Measurements from ENCODE around the gene XAGE2. TPM values are rescaled to one million over a fixed set of nuclear protein-coding genes. Genes with fewer than 3 reads are reported as not detected.

XAGE2 gene
- total RNA-seq, 1 donor from 2014 or later, result not detected

DNA sequence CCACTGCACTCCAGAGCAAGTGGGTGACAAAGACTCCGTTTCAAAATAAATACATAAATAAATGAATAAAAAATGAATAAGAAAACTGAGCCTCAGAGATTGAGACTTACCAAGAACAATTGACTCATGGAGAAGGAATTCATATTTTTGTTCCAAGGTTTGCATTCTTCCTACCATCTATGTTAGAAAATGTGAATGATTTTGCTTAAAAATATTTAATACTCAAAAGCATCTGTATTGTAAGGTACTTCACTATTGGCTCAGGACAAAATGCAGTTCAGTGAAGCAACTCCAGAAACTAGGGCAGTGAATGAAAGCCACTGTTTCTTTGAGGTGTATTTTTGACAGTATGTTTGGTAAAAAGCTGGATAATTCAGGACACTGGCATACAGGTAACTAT is 54.1 kb downstream of the XAGE2 start:
- ATAC-seq (no peak), DNase-seq (ENCODE audit: low spot score) (no peak)

- ATAC-seq (no peak), DNase-seq (ENCODE audit: low spot score) (no peak)
Measured at GRCh38 chrX:52424656-52425055, 55.8 kb downstream of the XAGE2 start.

Other genes with a start within 250 kb of the XAGE2 start
- not detected for gene MAGED4, start 184.1 kb upstream of the XAGE2 start, total RNA-seq
- gene XAGE1A, start 126.8 kb downstream of the XAGE2 start, total RNA-seq, result not detected
- gene XAGE1B, start 148.0 kb downstream of the XAGE2 start, total RNA-seq, result not detected